Neuronal stem cell (in vitro differentiated cells): ENCODE data around the gene ADAMTS17.

Source experiments
- DNase-seq: peaks from one replicate; pipeline ENCODE4 v3.0.0-alpha.2; 2013; ENCODE audit warnings: low spot score
- H2AFZ ChIP-seq: one replicate; pipeline ENCODE4 v1.6.1; 2013; ENCODE audit warnings: mild to moderate bottlenecking, low read length, inconsistent platforms
- H2AK5ac ChIP-seq: 2 replicates; pipeline ENCODE4 v1.6.1; 2013; ENCODE audit warnings: low read depth, mild to moderate bottlenecking, inconsistent platforms, low read length, moderate library complexity, mixed read lengths
- H2BK120ac ChIP-seq: 2 replicates; pipeline ENCODE4 v1.6.1; 2013; ENCODE audit warnings: low read depth, mild to moderate bottlenecking, inconsistent platforms, low read length, moderate library complexity, mixed read lengths
- H2BK12ac ChIP-seq: one replicate; pipeline ENCODE4 v1.6.1; 2013; ENCODE audit warnings: low read length, inconsistent platforms
- H2BK15ac ChIP-seq: 2 replicates; pipeline ENCODE4 v1.6.1; 2013; ENCODE audit warnings: mild to moderate bottlenecking, low read length, inconsistent platforms, mixed read lengths
- H2BK5ac ChIP-seq: one replicate; pipeline ENCODE4 v1.6.1; 2013; ENCODE audit warnings: inconsistent platforms, mild to moderate bottlenecking, low read length, moderate library complexity
- H3K14ac ChIP-seq: one replicate; pipeline ENCODE4 v1.6.1; 2013; ENCODE audit warnings: low read length, inconsistent platforms
- H3K18ac ChIP-seq: 2 replicates; pipeline ENCODE4 v1.6.1; 2013; ENCODE audit warnings: low read length, inconsistent platforms
- H3K23ac ChIP-seq: 2 replicates; pipeline ENCODE4 v1.6.1; 2013; ENCODE audit warnings: low read depth, mild to moderate bottlenecking, mixed read lengths, low read length, inconsistent platforms; ENCODE audit not compliant: poor library complexity
- H3K27ac ChIP-seq: replicated peaks from 3 replicates; pipeline ENCODE4 v1.5.1; 2013; ENCODE audit warnings: low read length, inconsistent platforms
- H3K27me3 ChIP-seq, 3 experiments: 2 replicates each; pipeline ENCODE4 v1.6.1; 2013; ENCODE audit warnings: low read length in 3 of 3, mild to moderate bottlenecking in 2 of 3, inconsistent platforms in 1 of 3, low read depth in 1 of 3, mixed read lengths in 1 of 3, moderate library complexity in 1 of 3; ENCODE audit not compliant: control insufficient read depth in 3 of 3, insufficient read depth in 3 of 3
- H3K36me3 ChIP-seq, 2 donors: replicated peaks in 1 of 2; 2 replicates each; pipeline ENCODE4 v1.6.1; 2013; ENCODE audit warnings: low read length in 2 of 2; ENCODE audit not compliant: control insufficient read depth in 2 of 2, insufficient read depth in 2 of 2
- H3K4ac ChIP-seq: 2 replicates; pipeline ENCODE4 v1.6.1; 2013; ENCODE audit warnings: inconsistent platforms, mild to moderate bottlenecking, low read length, moderate library complexity
- H3K4me1 ChIP-seq, 2 donors: 1 replicate in 1 of 2; 2 replicates in 1 of 2; pipeline ENCODE4 v1.6.1; 2013; ENCODE audit warnings: low read length in 2 of 2, low read depth in 1 of 2; ENCODE audit not compliant: control insufficient read depth in 2 of 2, insufficient read depth in 1 of 2
- H3K4me2 ChIP-seq: one replicate; pipeline ENCODE4 v1.6.1; 2013; ENCODE audit warnings: mild to moderate bottlenecking, low read length, inconsistent platforms; ENCODE audit not compliant: insufficient read depth, poor library complexity, severe bottlenecking
- H3K4me3 ChIP-seq, 2 donors: 2 replicates each; pipeline ENCODE4 v1.5.1; 2013; ENCODE audit warnings: low read length in 2 of 2, mild to moderate bottlenecking in 2 of 2, inconsistent platforms in 1 of 2, moderate library complexity in 1 of 2
- H3K79me1 ChIP-seq: one replicate; pipeline ENCODE4 v1.6.1; 2013; ENCODE audit warnings: low read depth, mild to moderate bottlenecking, inconsistent platforms, low read length, moderate library complexity
- H3K9ac ChIP-seq: one replicate; pipeline ENCODE4 v1.6.1; 2013; ENCODE audit warnings: mild to moderate bottlenecking, low read depth, low read length, inconsistent platforms; ENCODE audit not compliant: poor library complexity
- H3K9me3 ChIP-seq, 2 donors: replicated peaks in 1 of 2; 2 replicates each; pipeline versions ENCODE3 to v1.6.1; 2013; ENCODE audit warnings: low read length in 2 of 2, mild to moderate bottlenecking in 2 of 2, inconsistent platforms in 1 of 2, low read depth in 1 of 2, mixed read lengths in 1 of 2, moderate library complexity in 1 of 2; ENCODE audit not compliant: control insufficient read depth in 2 of 2, insufficient read depth in 1 of 2
- H4K8ac ChIP-seq: one replicate; pipeline ENCODE4 v1.6.1; 2013; ENCODE audit warnings: low read depth, mild to moderate bottlenecking, inconsistent platforms, low read length, moderate library complexity
- H4K91ac ChIP-seq: one replicate; pipeline ENCODE4 v1.6.1; 2013; ENCODE audit warnings: low read length, low read depth, mild to moderate bottlenecking, inconsistent platforms; ENCODE audit not compliant: poor library complexity
- WGBS, 2 donors: extraction: QIAGEN DNeasy Blood & Tissue Kit; methylation state at CpG; one replicate each; pipeline ENCODE4 v1.1.7; 2013; ENCODE audit warnings: missing lambda C conversion rate in 2 of 2, mixed read lengths in 1 of 2; ENCODE audit not compliant: insufficient read length in 2 of 2, insufficient replicate concordance in 1 of 2; ENCODE audit errors: extremely low coverage in 2 of 2; 5-methylcytosine and 5-hydroxymethylcytosine counted together

ADAMTS17 gene

DNA sequence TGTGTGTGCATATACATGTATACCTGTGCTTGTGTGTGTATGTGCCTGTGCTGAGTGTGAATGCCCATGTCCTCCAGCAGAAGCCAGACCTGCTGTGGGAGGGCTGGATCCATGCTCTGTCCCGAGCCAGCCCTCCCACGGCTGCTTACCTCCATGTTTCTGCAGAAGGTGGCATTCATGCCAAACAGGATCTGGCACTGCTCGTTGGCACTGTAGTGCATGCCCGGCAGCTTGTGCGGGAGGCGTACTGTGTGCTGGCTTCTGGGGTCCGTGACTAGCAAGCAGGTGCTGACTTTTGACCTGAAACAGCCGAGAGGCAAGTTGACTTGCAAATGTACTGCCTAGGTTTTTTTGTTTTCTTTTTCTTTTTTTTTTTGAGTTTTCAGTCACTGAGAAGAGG lies 189.3 kb downstream of the ADAMTS17 start:
- Histone ChIP-seq H3K27ac (no peak overlapping the region), H3K9me3 (peaks cover 0 to 7% of the 10 kb centered on the region in 2 donors), H4K8ac (no peak overlapping the region), H2AK5ac (peak overlapping the region; percentile 53), H3K4me3 (peak overlapping the region in 1 of 2 donors; percentile 55), H3K4me1 (no peaks in the 10 kb centered on the region), H3K36me3 (no peaks in the 10 kb centered on the region), H3K23ac (no peak overlapping the region), H3K4ac (no peak overlapping the region), H3K18ac (peak overlapping the region; percentile 35), H2BK120ac (no peak overlapping the region), H2BK15ac (no peak overlapping the region), H2BK12ac (no peak overlapping the region), H2BK5ac (no peak overlapping the region), H3K14ac (peak overlapping the region; percentile 47), H4K91ac (no peak overlapping the region), H2AFZ (no peak overlapping the region), H3K9ac (no peak overlapping the region), H3K4me2 (no peak overlapping the region), H3K27me3 (no peaks in the 10 kb centered on the region), H3K79me1 (no peaks in the 10 kb centered on the region)
- no peak for DNase-seq
- no CpG with 5 or more reads among the region's 8 CpGs for WGBS, 2 donors

DNA sequence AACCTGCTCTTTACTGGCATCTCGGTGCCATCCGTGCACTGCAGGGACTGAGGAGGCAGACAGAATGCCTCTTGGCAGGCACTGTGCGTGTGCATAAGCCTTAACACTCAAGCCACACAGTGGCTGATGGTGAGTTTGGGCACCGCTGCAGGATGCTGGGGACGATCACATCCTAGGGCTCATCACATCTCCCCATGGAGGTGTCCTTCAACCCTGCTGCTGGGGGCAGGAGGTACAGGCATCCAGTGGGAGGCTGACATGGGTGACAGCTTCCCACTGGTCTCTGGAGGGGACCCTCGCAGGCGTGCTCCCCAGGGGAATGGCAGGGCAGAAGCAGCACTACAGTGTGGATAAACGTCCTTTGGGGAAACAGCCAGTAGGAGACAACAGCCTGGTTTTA lies 190.9 kb downstream of the ADAMTS17 start:
- H3K36me3 ChIP-seq, result no peaks in the 10 kb centered on the region
- no peak overlapping the region for H3K9ac ChIP-seq
- H2BK15ac ChIP-seq, result peak overlapping the region; percentile 33
- no peak overlapping the region for H2AK5ac ChIP-seq
- H3K18ac ChIP-seq, result peak overlapping the region; percentile 73
- H4K91ac ChIP-seq, result no peak overlapping the region
- H3K27me3 ChIP-seq, result no peaks in the 10 kb centered on the region
- H3K23ac ChIP-seq, result no peak overlapping the region
- no peak overlapping the region for H3K27ac ChIP-seq
- no peak overlapping the region for H3K4ac ChIP-seq
- H3K14ac ChIP-seq, result peak overlapping the region; percentile 92
- no peaks in the 10 kb centered on the region for H3K4me1 ChIP-seq
- WGBS, 2 donors, result no CpG with 5 or more reads among the region's 8 CpGs
- H3K9me3 ChIP-seq, result peaks cover 0 to 10% of the 10 kb centered on the region in 2 donors
- no peak overlapping the region for H3K4me3 ChIP-seq
- H4K8ac ChIP-seq, result peak overlapping the region; percentile 23
- peak overlapping the region; percentile 33 for H2BK12ac ChIP-seq
- H2AFZ ChIP-seq, result no peak overlapping the region
- H2BK5ac ChIP-seq, result no peak overlapping the region
- no peak for DNase-seq
- H2BK120ac ChIP-seq, result no peak overlapping the region
- H3K79me1 ChIP-seq, result no peaks in the 10 kb centered on the region
- no peak overlapping the region for H3K4me2 ChIP-seq

DNA sequence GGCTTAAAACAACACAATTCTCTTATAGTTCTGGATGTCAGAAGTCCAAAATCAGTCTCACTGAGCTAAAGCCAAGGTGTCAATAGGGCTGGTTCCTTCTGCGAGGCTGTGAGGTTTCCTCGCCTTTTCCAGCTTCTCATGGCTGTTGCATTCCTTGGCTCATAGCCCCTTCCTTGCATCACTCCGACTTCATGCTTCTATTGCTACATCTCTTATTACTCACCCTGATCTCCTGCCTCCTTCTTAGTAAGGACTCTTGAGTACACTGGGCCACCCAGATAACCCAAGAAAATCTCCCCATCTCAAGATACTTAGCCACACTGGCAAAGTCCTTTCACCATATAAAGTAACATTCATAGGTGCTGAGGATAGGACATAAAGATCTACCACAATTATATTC lies 193.9 kb downstream of the ADAMTS17 start:
- DNase-seq, result no peak
- no peak overlapping the region for H2BK15ac ChIP-seq
- no CpG with 5 or more reads among the region's 3 CpGs for WGBS, 2 donors
- H3K79me1 ChIP-seq, result no peaks in the 10 kb centered on the region
- no peak overlapping the region for H3K14ac ChIP-seq
- H3K4me3 ChIP-seq, result no peak overlapping the region
- H2AK5ac ChIP-seq, result no peak overlapping the region
- H3K4me2 ChIP-seq, result no peak overlapping the region
- H2BK120ac ChIP-seq, result no peak overlapping the region
- no peaks in the 10 kb centered on the region for H3K27me3 ChIP-seq
- H4K8ac ChIP-seq, result no peak overlapping the region
- H3K27ac ChIP-seq, result no peak overlapping the region
- H2BK5ac ChIP-seq, result no peak overlapping the region
- H4K91ac ChIP-seq, result no peak overlapping the region
- H3K18ac ChIP-seq, result no peak overlapping the region
- no peak overlapping the region for H3K23ac ChIP-seq
- no peak overlapping the region for H3K4ac ChIP-seq
- H3K9me3 ChIP-seq, result peaks cover 0 to 10% of the 10 kb centered on the region in 2 donors
- no peaks in the 10 kb centered on the region for H3K4me1 ChIP-seq
- H3K9ac ChIP-seq, result no peak overlapping the region
- H2BK12ac ChIP-seq, result no peak overlapping the region
- no peak overlapping the region for H2AFZ ChIP-seq
- no peaks in the 10 kb centered on the region for H3K36me3 ChIP-seq

DNA sequence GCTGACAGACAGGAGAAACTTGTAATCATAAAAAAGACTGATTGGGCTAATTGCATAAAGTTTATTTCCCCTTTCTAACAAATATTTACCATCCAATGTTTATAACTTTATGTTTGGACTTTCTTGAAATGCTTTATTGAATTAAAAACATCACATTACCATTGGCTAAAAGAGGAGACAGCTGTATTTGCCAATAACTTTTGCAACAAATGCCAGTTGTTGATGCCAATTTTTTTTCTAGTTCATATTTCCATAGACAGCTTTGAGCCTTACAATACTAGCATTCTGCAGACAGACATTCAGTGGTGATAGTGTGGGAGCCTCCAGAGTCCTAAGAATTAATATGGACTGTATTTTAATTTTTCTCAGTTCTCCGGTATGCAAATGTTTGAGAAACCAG lies 198.4 kb downstream of the ADAMTS17 start:
- Histone ChIP-seq H3K4ac (no peak overlapping the region), H3K14ac (no peak overlapping the region), H2BK5ac (no peak overlapping the region), H4K8ac (no peak overlapping the region), H2BK120ac (no peak overlapping the region), H2BK15ac (no peak overlapping the region), H2BK12ac (no peak overlapping the region), H3K79me1 (no peaks in the 10 kb centered on the region), H3K4me3 (no peak overlapping the region), H3K27ac (no peak overlapping the region), H3K4me1 (no peaks in the 10 kb centered on the region), H3K4me2 (no peak overlapping the region), H3K9ac (no peak overlapping the region), H2AK5ac (no peak overlapping the region), H3K9me3 (peaks cover 0 to 6% of the 10 kb centered on the region in 2 donors), H2AFZ (no peak overlapping the region), H4K91ac (no peak overlapping the region), H3K27me3 (no peaks in the 10 kb centered on the region), H3K23ac (no peak overlapping the region), H3K18ac (no peak overlapping the region), H3K36me3 (no peaks in the 10 kb centered on the region)
- no CpG with 5 or more reads among the region's 1 CpG for WGBS, 2 donors
- DNase-seq, result no peak
